NCI-H1105 treated with DMSO at 0.1 percent for 48 hours (cell line): ENCODE measurements around the gene BPIFB3.

ENCODE experiments used
- DNase-seq: peaks from one replicate; lab custom pipeline; 2025; lab: John Stamatoyannopoulos, UW

Gene BPIFB3

GRCh38 chr20:33062825-33063149, 9.1 kb downstream of the BPIFB3 start:
- DNase-seq = no peak

- DNase-seq = no peak
Observed at GRCh38 chr20:33063271-33063670, 9.6 kb downstream of the BPIFB3 start.

- DNase-seq = no peak
Observed at GRCh38 chr20:33064572-33065287, 11.0 kb downstream of the BPIFB3 start.

GRCh38 chr20:33065785-33066184, 12.1 kb downstream of the BPIFB3 start:
- no peak for DNase-seq

- DNase-seq = no peak
Observed at GRCh38 chr20:33067806-33068205, 14.1 kb downstream of the BPIFB3 start.

GRCh38 chr20:33068251-33068939, 14.7 kb downstream of the BPIFB3 start:
- DNase-seq = no peak

- no peak for DNase-seq
Observed at GRCh38 chr20:33069673-33070072, 16.0 kb downstream of the BPIFB3 start.

GRCh38 chr20:33070111-33071053, 16.7 kb downstream of the BPIFB3 start:
- no peak for DNase-seq

- DNase-seq = no peak
Observed at GRCh38 chr20:33071198-33071597, 17.5 kb downstream of the BPIFB3 start.

- DNase-seq = no peak
Observed at GRCh38 chr20:33072362-33072761, 18.7 kb downstream of the BPIFB3 start.

- DNase-seq = no peak
Observed at GRCh38 chr20:33072813-33073212, 19.1 kb downstream of the BPIFB3 start.

- no peak for DNase-seq
Observed at GRCh38 chr20:33074675-33075074, 21.0 kb downstream of the BPIFB3 start.

GRCh38 chr20:33075281-33075680, 21.6 kb downstream of the BPIFB3 start:
- no peak for DNase-seq

- no peak for DNase-seq
Observed at GRCh38 chr20:33076662-33077372, 23.1 kb downstream of the BPIFB3 start.

GRCh38 chr20:33079259-33079658, 25.6 kb downstream of the BPIFB3 start, which contains the start of gene BPIFB4:
Gene BPIFB4 (plus strand): TSS chr20:33079643. CDS start chr20:33081527, 1,884 bp downstream.
- no peak for DNase-seq

GRCh38 chr20:33081411-33082154, 27.9 kb downstream of the BPIFB3 start:
- DNase-seq = no peak

- DNase-seq = no peak
Observed at GRCh38 chr20:33082546-33082945, 28.8 kb downstream of the BPIFB3 start.

- DNase-seq = no peak
Observed at GRCh38 chr20:33083544-33084340, 30.0 kb downstream of the BPIFB3 start.

GRCh38 chr20:33084722-33085121, 31.0 kb downstream of the BPIFB3 start:
- no peak for DNase-seq

- DNase-seq = no peak
Observed at GRCh38 chr20:33086052-33086722, 32.5 kb downstream of the BPIFB3 start.
